NCI-H510A (cell line): ENCODE data around the gene CCNY.
"Not testable (repeated sequence)": the region's sequence is repeated elsewhere in the genome, so short reads cannot be mapped to it uniquely, and the experiment has no call there.

Source experiments
- DNase-seq: peaks from one replicate; lab custom pipeline; 2025; lab: John Stamatoyannopoulos, UW

Gene CCNY

DNA sequence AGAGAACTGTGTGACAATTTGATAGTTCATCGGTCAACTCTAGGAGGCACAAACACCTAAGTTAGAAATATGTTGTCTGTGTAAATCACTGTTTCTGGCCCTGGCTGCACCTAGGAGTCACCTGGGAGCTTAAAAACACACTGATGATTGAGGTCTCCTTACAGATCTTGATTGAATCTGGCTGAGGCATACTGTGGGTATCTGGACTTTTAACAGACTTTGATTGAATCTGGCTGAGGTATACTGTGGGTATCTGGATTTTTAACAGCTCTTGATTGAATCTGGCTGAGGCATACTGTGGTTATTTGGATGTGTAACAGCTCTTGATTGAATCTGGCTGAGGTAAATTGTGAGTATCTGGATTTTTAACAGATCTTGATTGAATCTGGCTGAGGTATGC is 181.9 kb downstream of the CCNY start:
- DNase-seq: not testable (repeated sequence)

DNA sequence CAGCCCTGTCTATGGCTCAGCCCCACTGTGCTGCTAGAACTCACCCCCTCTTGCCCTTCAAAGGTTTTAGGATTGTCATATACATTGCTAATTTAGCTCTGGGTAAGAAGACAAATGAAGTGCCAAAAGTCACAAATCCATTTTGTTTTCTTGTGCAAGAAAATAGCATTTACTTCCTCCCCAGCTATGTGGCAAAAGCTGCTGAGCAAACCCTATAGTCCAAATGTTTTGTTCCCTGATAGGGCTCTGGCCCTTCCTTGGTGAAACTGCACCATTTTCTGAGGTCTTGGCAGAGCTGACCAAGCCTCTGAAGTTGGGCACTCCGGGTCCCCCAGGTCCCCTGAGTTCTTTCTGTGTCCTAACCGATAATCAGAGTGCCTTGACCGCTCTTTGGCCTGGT is 184.7 kb downstream of the CCNY start:
- DNase-seq: no peak

DNA sequence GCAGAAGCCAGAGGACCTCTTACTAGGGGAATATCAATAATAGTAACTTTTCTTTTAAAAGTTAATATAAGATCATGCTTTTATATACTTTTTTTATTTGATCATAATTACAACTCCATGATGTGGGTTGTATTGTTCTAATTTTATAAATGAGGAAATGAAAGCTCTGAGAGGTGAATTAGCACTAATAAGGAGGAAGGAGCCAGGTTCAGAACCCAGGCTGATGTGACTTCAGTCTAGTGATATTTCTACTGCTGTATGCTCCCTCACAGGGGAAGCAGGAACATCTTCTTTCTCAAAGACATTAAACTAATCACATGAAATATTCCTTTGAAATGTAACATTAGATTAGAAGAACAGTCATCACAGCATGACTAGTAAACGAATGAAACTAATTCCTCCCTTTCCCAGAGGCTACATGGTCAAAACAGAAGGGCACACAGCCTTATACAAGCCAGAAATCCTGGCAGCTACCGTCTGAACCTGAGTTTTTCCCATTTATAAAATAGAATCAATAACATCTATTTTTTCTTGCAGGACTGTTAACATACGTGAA is 187.4 kb downstream of the CCNY start:
- DNase-seq: no peak

DNA sequence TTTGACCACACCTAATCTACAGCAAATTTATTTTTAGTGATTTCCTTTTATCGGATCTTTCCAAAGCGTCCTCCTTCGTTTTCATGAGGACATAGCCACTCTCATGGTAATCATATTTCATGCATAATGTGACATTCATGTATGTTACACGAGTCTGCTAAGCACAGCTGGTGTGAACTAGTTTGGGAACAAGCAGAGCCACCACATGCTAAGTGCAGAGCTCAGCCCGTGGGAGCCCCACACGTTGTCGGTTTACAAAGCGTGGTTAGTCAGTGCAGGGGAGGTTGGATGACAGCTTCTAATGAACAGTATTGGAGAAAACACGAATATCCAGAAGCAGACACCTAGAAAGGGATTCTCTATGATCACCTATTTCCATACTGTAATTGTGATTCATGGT is 190.4 kb downstream of the CCNY start:
- no peak for DNase-seq

DNA sequence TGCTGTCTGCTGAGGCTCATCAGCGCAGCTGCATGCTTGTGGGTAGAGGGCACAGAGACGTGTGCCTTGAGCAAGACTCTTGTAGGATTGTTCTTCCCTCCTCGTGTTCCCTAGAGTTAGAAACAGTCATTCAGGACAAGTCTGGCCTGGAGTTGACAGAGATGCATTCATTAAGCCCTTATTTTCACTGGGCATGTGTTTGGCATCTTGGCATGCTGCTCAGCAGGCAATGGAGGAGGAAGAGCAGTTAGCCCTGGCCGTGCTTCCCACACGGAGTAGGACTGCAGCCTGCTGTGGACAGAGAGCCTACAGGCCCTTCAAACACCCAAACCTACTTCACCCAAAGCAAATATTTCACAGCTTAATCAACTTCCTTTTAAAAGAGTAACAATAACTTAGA is 195.8 kb downstream of the CCNY start:
- no peak for DNase-seq

DNA sequence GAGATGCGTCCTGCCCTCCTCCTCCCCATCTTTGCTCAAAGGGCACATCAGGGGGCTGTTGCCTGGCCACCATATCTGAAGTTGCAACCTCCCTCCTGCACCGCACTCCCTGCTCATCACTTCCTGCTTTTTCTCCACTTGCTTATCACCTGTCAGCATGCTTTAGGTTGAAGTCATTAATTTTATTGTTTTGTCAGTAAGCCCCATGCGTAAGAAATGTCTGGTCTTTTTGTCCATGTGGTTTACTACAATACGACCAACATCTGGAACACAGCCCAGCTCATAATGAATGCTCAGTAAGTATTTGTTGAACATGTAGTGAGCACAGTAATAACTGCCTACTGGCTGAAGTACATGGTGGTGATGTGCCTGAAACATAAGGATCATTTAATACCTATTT is 197.3 kb downstream of the CCNY start:
- no peak for DNase-seq

DNA sequence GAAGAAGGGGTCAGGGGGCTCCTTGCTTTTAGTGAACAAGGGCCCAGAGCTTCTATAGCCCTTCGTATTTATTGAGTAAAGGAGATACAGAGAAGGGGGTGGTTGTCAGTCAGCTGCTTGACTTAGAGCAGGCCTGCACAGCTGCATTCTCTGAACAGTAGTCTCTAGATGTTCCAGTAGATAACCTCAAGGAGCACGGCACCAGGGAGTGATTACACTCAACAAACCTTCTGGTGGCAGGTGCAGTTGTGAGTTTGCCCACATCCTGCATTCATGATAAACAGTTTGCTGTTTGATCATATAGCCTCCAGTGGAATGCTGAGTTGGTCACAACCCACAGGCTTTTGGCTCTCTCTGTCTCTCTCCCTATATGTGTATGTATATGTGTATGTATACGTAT is 198.8 kb downstream of the CCNY start:
- no peak for DNase-seq

DNA sequence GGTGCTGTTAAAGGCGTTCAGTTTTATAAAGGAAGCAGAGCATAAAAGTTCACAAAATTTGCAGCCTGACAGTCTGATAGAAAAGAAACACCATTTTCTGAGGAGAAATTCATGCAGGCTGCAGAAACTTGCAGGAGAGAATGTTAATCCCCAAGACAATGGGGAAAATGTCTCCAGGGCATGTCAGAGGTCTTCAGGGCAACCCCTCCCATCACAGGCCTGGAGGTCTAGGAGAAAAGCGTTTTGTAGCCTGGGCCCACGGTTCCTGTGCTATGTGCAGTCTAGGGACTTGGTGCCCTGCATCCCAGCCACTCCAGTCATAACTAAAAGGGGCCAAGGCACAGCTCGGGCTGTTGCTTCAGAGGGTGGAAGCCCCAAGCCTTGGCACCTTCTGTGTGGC is 200.5 kb downstream of the CCNY start:
- no peak for DNase-seq

DNA sequence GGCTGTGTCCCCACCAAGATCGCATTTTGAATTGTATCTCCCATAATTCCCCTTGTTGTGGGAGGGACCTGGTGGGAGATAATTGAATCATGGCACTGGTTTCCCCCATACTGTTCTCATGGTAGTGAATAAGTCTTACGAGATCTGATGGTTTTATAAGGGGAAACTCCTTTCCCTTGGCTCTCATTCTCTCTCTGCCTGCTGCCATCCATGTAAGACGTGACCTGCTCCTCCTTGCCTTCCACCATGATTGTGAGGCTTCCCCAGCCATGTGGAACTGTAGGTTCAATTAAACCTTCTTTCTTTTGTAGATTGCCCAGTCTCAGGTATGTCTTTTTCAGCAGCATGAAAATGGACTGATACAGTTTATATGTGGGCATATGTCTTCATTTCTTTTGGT is 201.6 kb downstream of the CCNY start:
- not testable (repeated sequence) for DNase-seq

DNA sequence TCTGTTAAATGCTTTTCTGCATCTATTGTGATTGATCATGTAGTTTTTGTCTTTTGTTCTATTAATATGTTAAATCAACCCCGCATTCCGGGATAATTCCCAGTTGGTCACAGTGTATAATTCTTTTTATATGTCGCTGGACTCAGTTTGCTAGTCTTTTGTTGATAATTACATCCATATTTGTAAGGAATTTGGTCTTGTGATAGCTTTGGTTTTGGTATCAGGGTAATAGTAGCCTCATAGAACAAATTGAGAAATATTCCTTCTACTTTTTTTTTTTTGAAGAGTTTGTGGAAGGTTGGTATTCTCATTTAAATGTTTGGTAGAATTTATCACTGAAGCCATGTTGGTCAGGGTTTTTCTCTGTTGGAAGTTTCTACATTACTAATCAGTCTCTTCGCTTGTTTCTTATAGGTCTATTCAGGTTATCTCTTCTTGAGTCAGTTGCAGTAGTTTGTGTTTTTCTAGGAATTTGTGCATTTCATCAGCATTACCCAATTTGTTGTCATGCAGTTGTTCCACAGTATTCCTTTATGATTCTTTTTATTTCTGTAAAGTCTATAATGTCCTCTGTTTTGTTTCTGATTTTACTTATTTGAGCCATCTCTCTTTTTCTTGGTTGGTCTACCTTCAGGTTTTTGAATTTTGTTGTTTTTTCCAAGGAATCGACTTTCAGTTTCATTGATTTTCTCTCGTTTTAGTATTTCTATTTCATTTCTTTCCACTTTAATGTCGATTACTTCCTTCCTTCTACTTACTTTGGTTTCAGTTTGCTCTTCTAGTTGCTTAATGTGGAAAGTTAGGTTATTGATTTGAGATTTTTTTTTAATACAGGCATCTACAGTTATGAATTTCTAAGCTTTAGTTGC is 204.2 kb downstream of the CCNY start:
- no peak for DNase-seq

DNA sequence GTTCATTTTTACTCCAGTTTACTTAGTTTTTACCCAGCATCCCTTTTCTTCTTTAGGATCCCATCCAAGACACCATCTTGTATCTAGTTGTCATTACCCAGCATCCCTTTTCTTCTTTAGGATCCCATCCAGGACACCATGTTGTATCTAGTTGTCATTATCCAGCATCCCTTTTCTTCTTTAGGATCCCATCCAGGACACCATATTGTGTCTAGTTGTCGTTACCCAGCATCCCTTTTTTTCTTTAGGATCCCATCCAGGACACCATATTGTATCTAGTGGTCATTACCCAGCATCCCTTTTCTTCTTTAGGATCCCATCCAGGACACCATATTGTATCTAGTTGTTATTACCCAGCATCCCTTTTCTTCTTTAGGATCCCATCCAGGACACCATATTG is 205.4 kb downstream of the CCNY start:
- no peak for DNase-seq

DNA sequence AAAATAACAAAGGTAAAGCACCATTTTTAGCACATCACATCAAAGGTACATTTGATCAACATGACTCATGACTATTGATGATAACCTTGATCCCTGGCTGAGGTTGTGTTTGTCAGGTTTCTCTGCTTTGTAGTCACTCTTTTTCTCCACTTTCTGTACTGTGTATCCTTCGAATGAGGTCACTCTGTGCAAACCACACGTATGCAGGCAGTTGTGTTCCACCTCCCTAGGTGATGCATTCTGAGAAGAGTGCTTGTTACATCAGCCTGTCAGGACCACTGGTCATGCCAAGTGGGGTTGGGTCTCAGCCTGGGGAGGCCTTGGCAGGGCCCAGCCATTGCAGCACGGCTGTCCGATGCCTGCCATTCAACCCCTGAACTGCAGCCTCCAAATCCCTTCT is 206.0 kb downstream of the CCNY start:
- no peak for DNase-seq

DNA sequence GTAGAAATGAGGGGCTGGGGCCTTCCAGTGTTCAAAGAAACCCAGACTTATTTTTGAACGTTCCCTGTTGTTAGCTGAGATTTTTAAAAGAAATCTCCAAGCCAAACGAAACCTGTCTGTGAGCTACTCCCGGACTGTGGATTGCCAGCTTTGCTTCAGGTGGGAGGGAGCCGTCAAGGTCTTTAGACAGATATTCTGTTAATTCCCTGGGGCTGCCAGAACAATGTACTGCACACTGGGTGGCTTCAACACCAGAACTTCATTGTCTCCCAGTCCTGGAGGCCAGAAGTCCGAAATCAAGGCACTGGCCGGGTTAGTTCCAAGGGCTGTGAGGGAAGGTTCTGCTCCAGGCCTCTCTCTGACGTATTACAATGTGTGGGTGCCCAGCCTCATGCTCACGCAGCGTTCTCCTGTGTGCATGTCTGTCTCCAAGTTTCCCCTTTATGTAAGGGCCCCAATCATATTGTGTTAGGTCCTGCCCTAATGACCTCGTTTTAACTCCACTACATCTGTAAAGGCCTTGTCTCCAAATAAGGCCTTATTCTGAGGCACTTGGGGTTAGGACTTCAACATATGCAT is 208.9 kb downstream of the CCNY start:
- DNase-seq: no peak

DNA sequence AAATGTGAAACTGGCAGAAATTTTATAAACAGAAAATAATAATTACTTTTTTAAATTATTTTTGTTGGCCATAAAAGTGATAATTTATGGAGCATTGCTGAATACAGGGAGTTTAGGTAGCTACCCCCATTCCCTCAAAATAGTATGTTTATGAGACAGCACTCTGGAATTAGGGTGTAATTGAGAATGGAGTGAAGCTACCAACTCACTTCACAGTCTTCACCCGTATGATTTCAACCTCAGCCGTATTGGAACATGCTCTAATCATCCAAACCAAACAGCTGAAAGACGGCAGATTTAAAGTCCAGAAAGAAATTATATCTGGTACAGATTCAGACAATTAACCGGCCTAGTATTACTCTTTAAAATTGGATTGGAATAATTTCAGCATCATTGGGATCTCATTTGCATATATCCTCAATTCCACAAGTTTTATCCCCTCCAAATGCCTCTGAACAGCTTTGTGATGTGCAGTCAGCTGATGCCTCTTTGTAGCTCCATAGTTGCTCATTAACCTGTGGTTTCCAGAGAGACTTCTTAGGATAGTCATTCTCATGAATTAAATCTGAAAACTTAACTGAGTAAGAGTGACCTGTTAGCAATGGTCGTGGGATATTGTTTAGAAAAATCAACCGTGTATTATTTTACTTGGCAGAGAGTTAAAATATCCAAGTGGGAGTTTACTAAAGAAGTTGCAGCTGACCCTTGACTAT is 209.7 kb downstream of the CCNY start:
- no peak for DNase-seq

DNA sequence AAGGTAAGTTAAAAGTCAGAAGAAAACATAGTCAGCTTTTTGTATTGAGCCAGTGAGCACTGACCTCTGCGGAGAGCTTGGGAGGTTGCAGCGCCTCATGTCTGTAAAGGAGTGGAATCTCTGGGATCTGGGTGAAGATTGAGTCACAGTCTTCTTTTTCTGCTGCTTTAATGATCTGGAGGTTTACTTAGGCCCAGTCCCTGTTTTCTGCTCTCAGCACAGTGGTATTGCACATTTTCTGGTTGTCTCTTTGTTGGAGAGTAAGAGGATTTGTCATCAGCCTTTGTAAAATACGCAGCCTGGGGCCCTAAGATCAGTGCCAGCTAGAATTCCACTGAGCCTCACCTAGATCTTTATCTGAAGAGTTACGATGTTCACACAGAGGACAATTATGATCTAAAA is 210.5 kb downstream of the CCNY start:
- no peak for DNase-seq

DNA sequence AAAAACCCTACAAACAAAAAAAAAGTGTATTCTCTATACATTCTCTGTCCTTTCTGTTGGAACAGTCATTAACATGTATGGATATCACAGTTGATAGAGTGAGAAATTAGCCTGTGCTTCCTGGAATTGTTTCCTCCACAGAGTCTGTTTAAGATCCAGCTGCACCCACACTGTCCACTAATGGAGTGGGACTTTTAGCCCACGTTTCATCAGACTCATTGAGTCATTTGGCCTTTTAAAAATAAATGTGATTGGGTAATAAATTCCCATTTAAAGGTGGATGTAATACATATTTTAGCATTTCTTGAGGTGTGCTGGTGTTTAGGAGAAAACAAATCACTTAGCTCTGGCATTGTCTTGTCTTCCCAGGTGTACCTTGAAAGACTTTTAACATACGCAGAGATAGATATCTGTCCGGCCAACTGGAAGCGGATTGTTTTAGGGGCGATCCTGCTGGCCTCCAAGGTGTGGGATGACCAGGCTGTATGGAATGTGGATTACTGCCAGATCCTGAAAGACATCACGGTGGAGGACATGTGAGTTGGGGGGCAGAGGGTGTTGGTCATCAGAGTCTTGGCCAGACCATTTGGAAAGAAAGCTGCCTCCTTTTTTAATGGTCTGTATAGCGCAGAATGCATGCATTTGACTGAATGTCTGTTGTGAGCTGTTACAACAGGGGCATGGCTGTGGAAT is 216.5 kb downstream of the CCNY start:
- no peak for DNase-seq

DNA sequence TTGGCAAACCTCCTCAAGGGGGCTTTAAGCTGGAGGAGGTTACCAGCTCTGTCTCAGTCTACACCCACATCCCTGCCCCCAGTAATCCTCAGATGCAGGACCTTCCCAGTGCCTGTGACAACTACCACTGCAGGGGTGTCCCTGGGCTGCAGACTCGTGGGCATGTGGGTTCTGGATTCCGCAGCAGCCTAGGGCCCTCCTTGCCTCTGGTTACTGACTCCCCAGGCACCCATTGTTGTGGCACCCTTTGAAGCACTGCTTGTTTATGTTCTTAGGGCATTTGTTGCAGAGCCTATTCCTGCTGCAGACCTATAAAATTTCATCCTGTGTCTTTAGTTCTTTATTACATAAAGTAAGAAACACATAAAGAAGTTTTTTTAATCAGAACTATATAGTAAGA is 217.7 kb downstream of the CCNY start:
- no peak for DNase-seq

DNA sequence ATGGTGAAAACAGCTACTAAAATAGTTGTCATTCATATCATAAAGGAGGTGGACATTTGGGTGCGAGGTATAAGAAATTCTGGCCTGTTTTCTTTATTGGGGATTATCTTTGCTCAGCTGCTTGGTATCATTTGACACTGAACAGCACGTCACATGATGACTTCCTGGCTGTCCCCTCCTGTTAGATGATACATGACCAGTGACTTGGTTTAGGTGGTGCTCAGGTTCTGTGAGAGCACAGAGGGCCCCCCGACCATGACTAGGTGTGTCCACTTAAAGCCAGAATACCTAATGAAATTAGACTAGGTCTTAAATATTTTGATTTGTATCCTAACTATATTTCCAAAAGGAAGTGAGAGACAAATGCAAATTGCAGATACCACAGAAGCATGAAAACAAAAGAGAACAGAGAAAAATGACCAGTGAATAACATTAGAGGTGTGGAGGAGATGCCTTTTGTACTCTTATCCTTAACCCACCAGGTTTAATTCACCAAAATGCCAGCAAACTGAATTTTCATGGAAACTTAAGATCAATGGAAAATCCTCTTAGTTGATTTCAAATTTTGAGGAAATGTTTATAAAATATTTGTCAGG is 218.2 kb downstream of the CCNY start:
- DNase-seq: no peak

DNA sequence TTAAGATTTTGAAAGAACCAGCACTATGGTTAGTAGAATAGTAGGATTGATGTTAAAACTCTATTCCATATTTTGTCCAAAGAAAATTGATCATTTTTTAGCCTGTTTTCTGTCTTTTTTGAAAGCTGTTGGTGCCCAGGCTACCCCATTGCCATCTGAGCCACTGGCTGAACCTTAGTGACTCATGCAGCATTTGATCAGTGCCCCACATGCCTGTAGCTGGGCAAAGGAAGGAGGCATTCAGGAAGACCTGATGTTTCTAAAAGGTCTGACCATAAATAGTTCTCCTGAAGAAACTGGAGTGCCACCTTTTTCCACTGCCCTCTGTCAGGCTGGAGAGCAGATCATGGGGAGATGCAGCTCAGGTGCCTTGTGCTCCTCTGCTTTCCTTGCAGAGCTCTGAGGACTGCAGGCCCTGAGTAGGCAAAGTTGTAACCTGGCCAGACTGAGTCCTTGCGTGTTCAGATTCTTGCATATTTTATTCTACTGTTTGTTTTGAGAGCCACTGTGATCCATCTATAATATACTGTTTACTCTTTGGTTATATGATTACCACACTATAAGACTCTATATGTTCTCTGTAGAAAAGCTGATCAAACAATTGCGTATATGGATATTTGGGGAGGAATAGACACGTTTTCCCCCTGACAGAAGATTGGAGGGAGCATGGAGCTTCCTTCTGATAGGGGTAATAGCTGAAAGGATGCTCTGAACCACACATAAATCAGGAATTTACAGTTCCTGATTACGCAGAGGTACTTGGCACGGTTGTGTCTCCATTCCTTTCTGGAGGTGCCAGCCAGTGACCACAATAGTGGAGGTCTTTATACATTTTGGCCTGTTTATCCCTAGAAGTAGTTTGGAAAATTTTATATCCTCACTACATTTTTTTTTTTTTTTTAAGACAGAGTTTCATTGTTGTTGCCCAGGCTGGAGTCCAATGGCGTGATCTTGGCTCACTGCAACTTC is 219.9 kb downstream of the CCNY start:
- no peak for DNase-seq

DNA sequence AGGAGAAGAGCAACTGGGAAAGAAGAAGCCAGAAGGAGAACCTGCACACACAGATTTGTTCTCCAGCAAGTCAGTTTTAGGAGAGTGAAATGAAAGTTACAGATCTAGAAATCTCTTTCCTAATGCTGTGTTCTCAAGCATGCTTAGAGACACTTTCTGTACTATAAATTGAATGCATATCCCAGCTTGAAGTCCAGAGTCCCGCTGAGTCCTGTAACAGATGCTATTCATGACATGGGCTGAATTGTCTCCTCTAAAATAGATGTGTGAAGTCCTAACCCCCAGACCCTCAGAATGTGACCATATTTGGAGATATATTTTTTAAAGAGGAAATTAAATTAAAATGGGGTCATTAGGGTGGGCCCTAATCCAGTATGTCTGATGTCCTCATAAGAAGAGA is 222.0 kb downstream of the CCNY start:
- no peak for DNase-seq

DNA sequence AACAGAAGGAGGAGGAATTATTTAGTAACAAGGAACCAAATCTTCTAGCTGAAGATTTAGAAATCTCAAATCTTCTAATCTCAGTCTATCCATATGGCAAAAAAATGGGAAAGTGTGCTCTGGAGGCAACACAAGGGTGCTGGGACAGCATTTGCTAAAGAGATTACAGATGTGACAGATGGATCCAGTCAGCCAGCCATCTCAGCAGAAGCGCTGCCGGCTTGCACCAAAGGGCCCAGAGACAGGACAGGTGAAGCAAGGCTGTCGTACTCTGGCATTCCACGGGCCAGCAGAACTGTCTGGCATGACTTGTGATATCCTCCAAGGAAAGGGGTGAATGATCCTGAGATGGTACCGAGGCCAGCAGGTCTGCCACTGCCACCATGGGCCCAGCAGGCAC is 223.1 kb downstream of the CCNY start:
- no peak for DNase-seq
